SK-N-SH treated with all-trans-retinoic acid at 6 μM for 48 hours (cell line): ENCODE data around the gene LRRC8C.

Experiments used
- ATAC-seq: fragments of 200-7000 bp; cut with Tn5 transposase; 3 replicates; pipeline ENCODE4 v1.9.1; 2020; ENCODE audit warnings: mild to moderate bottlenecking, moderate library complexity
- ARNTL ChIP-seq: fragments of 450-650 bp; formaldehyde crosslinking; IDR thresholded peaks from 2 replicates; pipeline ENCODE4 v1.5.0; 2020; ENCODE audit warnings: low read depth, mild to moderate bottlenecking, moderate library complexity, borderline replicate concordance
- BACH2 ChIP-seq: fragments of 250-450 bp; sonication (Bioruptor Pico); IDR thresholded peaks from 2 replicates; pipeline ENCODE4 v1.9.0; 2021; ENCODE audit warnings: mild to moderate bottlenecking, borderline replicate concordance
- ESRRG ChIP-seq: fragments of 250-450 bp; sonication (Bioruptor Pico); IDR thresholded peaks from 2 replicates; pipeline ENCODE4 v1.6.1; 2021; ENCODE audit warnings: mild to moderate bottlenecking
- GLIS3 ChIP-seq: fragments of 250-450 bp; sonication (Bioruptor Pico); IDR thresholded peaks from 2 replicates; pipeline ENCODE4 v1.5.0; 2020; ENCODE audit warnings: mild to moderate bottlenecking, moderate library complexity
- ISL1 ChIP-seq: fragments of 250-450 bp; sonication (Bioruptor Pico); IDR thresholded peaks from 2 replicates; pipeline ENCODE4 v2.1.2; 2022; ENCODE audit warnings: mild to moderate bottlenecking, moderate library complexity
- PPARA ChIP-seq: fragments of 250-450 bp; sonication (Bioruptor Pico); IDR thresholded peaks from 2 replicates; pipeline ENCODE4 v1.5.0; 2020; ENCODE audit warnings: mild to moderate bottlenecking, borderline replicate concordance
- RARB ChIP-seq: fragments of 250-450 bp; sonication (Bioruptor Pico); IDR thresholded peaks from 2 replicates; pipeline ENCODE4 v1.8.0; 2021; ENCODE audit warnings: mild to moderate bottlenecking, moderate library complexity
- TCF4 ChIP-seq: fragments of 250-450 bp; sonication (Bioruptor Pico); IDR thresholded peaks from 2 replicates; pipeline ENCODE4 v1.8.0; 2021; ENCODE audit warnings: mild to moderate bottlenecking, moderate library complexity, borderline replicate concordance
- TOX ChIP-seq: fragments of 250-450 bp; sonication (Bioruptor Pico); IDR thresholded peaks from 2 replicates; pipeline ENCODE4 v1.8.0; 2021; ENCODE audit warnings: mild to moderate bottlenecking, moderate library complexity, borderline replicate concordance
- ZC3H10 ChIP-seq: fragments of 250-450 bp; sonication (Bioruptor Pico); IDR thresholded peaks from 2 replicates; pipeline ENCODE4 v1.5.1; 2021; ENCODE audit warnings: mild to moderate bottlenecking, moderate library complexity
- ZFP3 ChIP-seq: fragments of 250-450 bp; sonication (Bioruptor Pico); IDR thresholded peaks from 2 replicates; pipeline ENCODE4 v1.5.0; 2020; ENCODE audit warnings: mild to moderate bottlenecking, moderate library complexity
- ZNF565 ChIP-seq: fragments of 450-650 bp; formaldehyde crosslinking; conservative IDR thresholded peaks from 2 replicates; pipeline ENCODE4 v1.5.0; 2020; ENCODE audit warnings: low read depth, mild to moderate bottlenecking, moderate library complexity
- ZNF70 ChIP-seq: fragments of 450-650 bp; formaldehyde crosslinking; IDR thresholded peaks from 2 replicates; pipeline ENCODE4 v1.5.0; 2020; ENCODE audit warnings: mild to moderate bottlenecking, moderate library complexity
- ZNF8 ChIP-seq: fragments of 450-650 bp; formaldehyde crosslinking; IDR thresholded peaks from 2 replicates; pipeline ENCODE4 v1.5.0; 2020; ENCODE audit warnings: mild to moderate bottlenecking, moderate library complexity
- TF ChIP-seq, protein P1 (sequence below): fragments of 250-450 bp; sonication (Bioruptor Pico); IDR thresholded peaks from 2 replicates; pipeline ENCODE4 v1.8.0; 2021; ENCODE audit warnings: low read depth, mild to moderate bottlenecking, moderate library complexity, borderline replicate concordance
- TF ChIP-seq, protein P2 (sequence below): fragments of 250-450 bp; sonication (Bioruptor Pico); IDR thresholded peaks from 2 replicates; pipeline ENCODE4 v1.5.1; 2020; ENCODE audit warnings: low read depth, mild to moderate bottlenecking, moderate library complexity
- TF ChIP-seq, protein P3 (sequence below): fragments of 250-450 bp; sonication (Bioruptor Pico); IDR thresholded peaks from 2 replicates; pipeline ENCODE4 v1.5.1; 2021; ENCODE audit warnings: mild to moderate bottlenecking, moderate library complexity
- TF ChIP-seq, protein P4 (sequence below): fragments of 250-450 bp; sonication (Bioruptor Pico); IDR thresholded peaks from 2 replicates; pipeline ENCODE4 v1.5.0; 2020; ENCODE audit warnings: mild to moderate bottlenecking, moderate library complexity

LRRC8C gene

DNA sequence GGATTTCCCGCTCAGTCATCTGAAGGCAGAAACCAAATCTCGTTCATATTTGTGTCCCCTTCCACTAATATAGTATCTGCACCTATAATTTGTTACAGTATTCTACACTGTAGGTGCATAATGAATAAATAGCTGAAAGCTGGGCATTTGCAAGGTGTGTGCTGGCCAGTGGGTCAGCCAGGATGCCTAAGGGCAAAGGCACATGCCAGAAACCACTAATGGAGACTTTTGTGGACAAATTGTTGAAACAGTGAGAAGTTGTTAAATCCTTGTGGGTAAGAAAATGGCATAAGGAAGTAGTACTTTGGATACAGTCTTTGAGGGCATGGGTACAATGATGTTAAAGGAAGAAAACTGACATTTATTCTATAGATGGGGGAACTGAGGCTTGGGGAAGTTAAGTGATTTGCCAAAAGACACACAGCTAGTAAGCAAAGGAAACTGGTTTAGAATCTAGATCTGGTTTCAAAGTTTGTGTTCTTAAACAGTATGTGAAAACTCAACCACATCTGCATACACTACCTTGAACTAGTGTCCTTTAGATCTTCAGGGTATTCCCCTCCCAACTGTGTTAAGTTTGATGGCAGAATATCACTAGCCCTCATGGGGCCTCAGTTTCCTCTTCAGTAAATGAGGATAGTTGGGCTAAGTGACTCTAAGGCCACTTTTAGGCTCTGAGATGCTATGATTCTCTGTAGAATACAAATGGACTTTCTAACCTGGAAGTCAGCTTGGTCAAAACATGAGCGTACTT, 26.5 kb upstream of the LRRC8C start:
- no peak for TF ChIP-seq GLIS3 (CRISPR knock-in tag)
- no peak for TF ChIP-seq ARNTL (CRISPR knock-in tag)
- TF ChIP-seq, protein P1, sequence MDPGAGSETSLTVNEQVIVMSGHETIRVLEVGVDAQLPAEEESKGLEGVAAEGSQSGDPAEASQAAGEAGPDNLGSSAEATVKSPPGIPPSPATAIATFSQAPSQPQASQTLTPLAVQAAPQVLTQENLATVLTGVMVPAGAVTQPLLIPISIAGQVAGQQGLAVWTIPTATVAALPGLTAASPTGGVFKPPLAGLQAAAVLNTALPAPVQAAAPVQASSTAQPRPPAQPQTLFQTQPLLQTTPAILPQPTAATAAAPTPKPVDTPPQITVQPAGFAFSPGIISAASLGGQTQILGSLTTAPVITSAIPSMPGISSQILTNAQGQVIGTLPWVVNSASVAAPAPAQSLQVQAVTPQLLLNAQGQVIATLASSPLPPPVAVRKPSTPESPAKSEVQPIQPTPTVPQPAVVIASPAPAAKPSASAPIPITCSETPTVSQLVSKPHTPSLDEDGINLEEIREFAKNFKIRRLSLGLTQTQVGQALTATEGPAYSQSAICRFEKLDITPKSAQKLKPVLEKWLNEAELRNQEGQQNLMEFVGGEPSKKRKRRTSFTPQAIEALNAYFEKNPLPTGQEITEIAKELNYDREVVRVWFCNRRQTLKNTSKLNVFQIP (CRISPR knock-in tag): no peak
- no peak for TF ChIP-seq PPARA (CRISPR knock-in tag)
- TF ChIP-seq ZC3H10 (CRISPR knock-in tag): no peak
- no peak for TF ChIP-seq TOX (CRISPR knock-in tag)
- TF ChIP-seq, protein P2, sequence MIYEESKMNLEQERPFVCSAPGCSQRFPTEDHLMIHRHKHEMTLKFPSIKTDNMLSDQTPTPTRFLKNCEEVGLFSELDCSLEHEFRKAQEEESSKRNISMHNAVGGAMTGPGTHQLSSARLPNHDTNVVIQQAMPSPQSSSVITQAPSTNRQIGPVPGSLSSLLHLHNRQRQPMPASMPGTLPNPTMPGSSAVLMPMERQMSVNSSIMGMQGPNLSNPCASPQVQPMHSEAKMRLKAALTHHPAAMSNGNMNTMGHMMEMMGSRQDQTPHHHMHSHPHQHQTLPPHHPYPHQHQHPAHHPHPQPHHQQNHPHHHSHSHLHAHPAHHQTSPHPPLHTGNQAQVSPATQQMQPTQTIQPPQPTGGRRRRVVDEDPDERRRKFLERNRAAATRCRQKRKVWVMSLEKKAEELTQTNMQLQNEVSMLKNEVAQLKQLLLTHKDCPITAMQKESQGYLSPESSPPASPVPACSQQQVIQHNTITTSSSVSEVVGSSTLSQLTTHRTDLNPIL (CRISPR knock-in tag): no peak
- no peak for TF ChIP-seq BACH2
- ATAC-seq: no peak

DNA sequence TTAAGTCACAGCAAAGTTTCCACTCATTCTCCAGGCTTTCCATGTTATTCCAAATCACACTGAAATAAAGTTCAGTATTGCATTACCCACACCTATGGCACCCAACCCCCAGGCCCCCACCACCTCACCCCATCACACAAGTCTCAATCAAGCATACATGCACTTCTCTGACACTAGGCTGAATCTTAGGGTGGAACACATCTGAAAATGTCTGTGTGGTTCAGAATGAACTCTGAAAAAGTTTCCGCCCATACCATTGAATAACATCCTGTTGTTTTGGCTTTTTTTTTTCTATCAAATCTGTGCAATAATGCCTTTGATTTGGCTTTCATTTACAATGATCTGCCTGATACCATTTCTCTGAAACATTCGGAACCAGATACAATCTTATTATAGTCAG, 25.8 kb upstream of the LRRC8C start:
- TF ChIP-seq ARNTL (CRISPR knock-in tag): no peak
- TF ChIP-seq, protein P3, sequence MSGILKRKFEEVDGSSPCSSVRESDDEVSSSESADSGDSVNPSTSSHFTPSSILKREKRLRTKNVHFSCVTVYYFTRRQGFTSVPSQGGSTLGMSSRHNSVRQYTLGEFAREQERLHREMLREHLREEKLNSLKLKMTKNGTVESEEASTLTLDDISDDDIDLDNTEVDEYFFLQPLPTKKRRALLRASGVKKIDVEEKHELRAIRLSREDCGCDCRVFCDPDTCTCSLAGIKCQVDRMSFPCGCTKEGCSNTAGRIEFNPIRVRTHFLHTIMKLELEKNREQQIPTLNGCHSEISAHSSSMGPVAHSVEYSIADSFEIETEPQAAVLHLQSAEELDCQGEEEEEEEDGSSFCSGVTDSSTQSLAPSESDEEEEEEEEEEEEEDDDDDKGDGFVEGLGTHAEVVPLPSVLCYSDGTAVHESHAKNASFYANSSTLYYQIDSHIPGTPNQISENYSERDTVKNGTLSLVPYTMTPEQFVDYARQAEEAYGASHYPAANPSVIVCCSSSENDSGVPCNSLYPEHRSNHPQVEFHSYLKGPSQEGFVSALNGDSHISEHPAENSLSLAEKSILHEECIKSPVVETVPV (CRISPR knock-in tag): no peak
- no peak for TF ChIP-seq BACH2
- TF ChIP-seq, protein P1 (CRISPR knock-in tag): no peak
- no peak for TF ChIP-seq ZFP3 (CRISPR knock-in tag)
- no peak for TF ChIP-seq TCF4
- ATAC-seq: no peak

DNA sequence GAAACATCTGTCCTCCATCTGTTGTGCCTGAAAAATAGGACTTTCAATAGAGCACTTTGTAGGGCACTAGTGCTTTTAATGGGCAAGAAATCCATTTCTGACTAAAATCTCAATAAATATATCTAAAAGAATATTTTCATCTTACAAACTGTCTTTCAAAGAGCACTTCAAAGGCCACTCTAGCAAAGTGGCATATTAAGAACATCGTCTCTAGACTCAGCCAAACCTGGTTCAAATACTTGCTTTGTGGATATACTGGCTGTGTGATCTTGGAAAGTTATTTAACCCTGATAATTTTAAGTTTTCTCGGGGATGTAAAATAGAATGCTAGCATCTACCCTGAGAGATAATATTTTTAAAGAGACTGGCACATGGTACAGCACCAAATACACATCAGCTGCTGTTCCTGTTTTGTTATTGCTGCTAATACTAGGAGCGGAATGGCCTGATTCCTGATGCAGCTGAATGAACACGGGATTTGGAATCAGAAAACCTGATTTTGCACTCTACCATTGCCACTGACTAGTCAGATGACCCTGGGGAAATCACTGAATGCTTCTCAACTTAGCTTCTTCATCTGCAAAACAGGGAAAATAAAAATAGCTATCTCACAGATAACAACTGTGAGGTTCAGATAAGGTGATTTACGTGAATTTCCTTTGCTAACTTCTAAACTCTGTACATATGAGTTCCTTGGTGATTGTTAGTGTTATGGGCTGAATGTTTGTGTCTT, 25.2 kb upstream of the LRRC8C start:
- ATAC-seq: no peak
- TF ChIP-seq TOX (CRISPR knock-in tag): no peak
- TF ChIP-seq, protein P2 (CRISPR knock-in tag): no peak
- TF ChIP-seq, all 23 proteins: peak for 0

DNA sequence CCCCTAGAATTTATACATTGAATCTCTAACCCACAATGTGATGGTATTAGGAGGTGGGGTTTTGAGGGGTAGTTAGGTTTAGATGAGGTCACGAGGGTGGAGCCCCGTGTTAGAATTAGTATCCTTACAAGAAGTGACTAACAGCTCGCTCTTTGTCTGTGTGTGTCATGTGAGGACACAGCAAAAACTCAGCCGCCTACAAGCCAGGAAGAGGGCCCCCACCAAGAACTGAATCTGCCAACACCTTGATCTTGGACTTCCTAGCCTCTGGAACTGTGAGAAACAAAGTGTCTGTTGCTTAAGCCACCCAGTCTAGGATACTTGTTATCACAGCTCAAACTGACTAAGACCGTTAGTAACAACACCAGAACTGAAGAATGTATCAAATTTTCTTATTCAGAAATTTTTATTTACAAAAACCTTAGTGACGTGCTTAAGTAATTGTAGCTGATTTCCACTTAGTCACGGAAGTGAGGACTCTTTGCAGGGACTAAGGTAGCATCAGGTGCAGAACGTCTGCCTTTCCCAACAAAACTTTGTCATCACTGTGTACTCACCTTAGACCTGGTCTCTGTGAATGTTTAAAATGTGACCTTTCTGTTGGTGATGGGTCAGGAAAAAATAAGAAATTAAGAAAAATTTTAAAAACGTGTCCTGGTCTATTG, 24.5 kb upstream of the LRRC8C start:
- ATAC-seq: no peak
- TF ChIP-seq ZNF70 (CRISPR knock-in tag) (no peak), RARB (CRISPR knock-in tag) (no peak), ZNF8 (no peak), ZC3H10 (CRISPR knock-in tag) (no peak), TOX (CRISPR knock-in tag) (no peak), BACH2 (no peak), ZNF565 (CRISPR knock-in tag) (no peak), ESRRG (CRISPR knock-in tag) (no peak), ZFP3 (CRISPR knock-in tag) (no peak), GLIS3 (CRISPR knock-in tag) (no peak), ISL1 (CRISPR knock-in tag) (no peak)
- TF ChIP-seq, protein P3 (CRISPR knock-in tag): no peak
- TF ChIP-seq, protein P4, sequence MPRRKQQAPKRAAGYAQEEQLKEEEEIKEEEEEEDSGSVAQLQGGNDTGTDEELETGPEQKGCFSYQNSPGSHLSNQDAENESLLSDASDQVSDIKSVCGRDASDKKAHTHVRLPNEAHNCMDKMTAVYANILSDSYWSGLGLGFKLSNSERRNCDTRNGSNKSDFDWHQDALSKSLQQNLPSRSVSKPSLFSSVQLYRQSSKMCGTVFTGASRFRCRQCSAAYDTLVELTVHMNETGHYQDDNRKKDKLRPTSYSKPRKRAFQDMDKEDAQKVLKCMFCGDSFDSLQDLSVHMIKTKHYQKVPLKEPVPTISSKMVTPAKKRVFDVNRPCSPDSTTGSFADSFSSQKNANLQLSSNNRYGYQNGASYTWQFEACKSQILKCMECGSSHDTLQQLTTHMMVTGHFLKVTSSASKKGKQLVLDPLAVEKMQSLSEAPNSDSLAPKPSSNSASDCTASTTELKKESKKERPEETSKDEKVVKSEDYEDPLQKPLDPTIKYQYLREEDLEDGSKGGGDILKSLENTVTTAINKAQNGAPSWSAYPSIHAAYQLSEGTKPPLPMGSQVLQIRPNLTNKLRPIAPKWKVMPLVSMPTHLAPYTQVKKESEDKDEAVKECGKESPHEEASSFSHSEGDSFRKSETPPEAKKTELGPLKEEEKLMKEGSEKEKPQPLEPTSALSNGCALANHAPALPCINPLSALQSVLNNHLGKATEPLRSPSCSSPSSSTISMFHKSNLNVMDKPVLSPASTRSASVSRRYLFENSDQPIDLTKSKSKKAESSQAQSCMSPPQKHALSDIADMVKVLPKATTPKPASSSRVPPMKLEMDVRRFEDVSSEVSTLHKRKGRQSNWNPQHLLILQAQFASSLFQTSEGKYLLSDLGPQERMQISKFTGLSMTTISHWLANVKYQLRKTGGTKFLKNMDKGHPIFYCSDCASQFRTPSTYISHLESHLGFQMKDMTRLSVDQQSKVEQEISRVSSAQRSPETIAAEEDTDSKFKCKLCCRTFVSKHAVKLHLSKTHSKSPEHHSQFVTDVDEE (CRISPR knock-in tag): no peak
